Esophagus squamous epithelium (tissue), 5 donors: ENCODE measurements around the gene PARD3B. TPM values are rescaled to one million over a fixed set of nuclear protein-coding genes. Genes with fewer than 3 reads are reported as not detected.

Experiments
- DNase-seq: peaks from one replicate; lab custom pipeline; 2025; lab: John Stamatoyannopoulos, UW
- H3K27ac ChIP-seq, 4 donors: fragments of 200-600 bp; sonication (generic); one replicate each; pipeline ENCODE4 v1.5.1; 2016 to 2019; ENCODE audit warnings: mild to moderate bottlenecking in 1 of 4
- H3K27me3 ChIP-seq, 4 donors: fragments of 200-600 bp; sonication (generic); 1 replicate in 3 of 4; 2 replicates in 1 of 4; pipeline versions ENCODE4 v1.5.1 to v1.6.0; 2017 to 2021; ENCODE audit warnings: antibody characterized with exemption in 1 of 4
- H3K36me3 ChIP-seq, 3 donors: fragments of 200-600 bp; sonication (generic); one replicate each; pipeline ENCODE4 v1.5.1; 2016 to 2019
- H3K4me1 ChIP-seq, 3 donors: fragments of 200-600 bp; sonication (generic); one replicate each; pipeline ENCODE4 v1.5.1; 2017 to 2019
- H3K4me3 ChIP-seq, 4 donors: fragments of 200-600 bp; sonication (generic); 1 replicate in 3 of 4; 2 replicates in 1 of 4; pipeline ENCODE4 v1.5.1; 2016 to 2019; ENCODE audit warnings: mild to moderate bottlenecking in 2 of 4, moderate library complexity in 1 of 4
- H3K9me3 ChIP-seq, 3 donors: fragments of 200-600 bp; sonication (generic); one replicate each; pipeline ENCODE4 v1.5.1; 2016 to 2019
- CTCF ChIP-seq, 6 experiments: fragments of 450-650 bp in 4 of 6; fragments of 200-600 bp in 2 of 6; sonication (generic) in 2 of 6; IDR thresholded peaks; one replicate each; pipeline ENCODE4 v1.5.1; 2016 to 2019; ENCODE audit warnings: antibody characterized with exemption in 6 of 6, mild to moderate bottlenecking in 4 of 6, moderate library complexity in 4 of 6
- POLR2A ChIP-seq, 4 donors: fragments of 450-650 bp; IDR thresholded peaks; one replicate each; pipeline ENCODE4 v1.6.1; 2017; ENCODE audit warnings: antibody characterized with exemption in 4 of 4, mild to moderate bottlenecking in 4 of 4, moderate library complexity in 3 of 4
- WGBS, 2 donors: methylation state at CpG; one replicate each; pipeline ENCODE4 v1.1.5; 2018; 5-methylcytosine and 5-hydroxymethylcytosine counted together
- intact Hi-C: fragments of 100-400 bp; cut with DNase I; formaldehyde crosslinking; loops from one replicate; pipeline ENCODE4 v1.15.0; 2022
- total RNA-seq, 4 donors: library from RNA; depleted of rRNA; stranded (reverse); fragments of >200 nt; gene quantifications; one replicate each; pipeline ENCODE4 v1.1.0, GENCODE V29; 2016
- donor health status: DM: yes; HTN: yes; CAD: no.

Gene PARD3B
- total RNA-seq, 4 donors from 2014 or later: 2.4 to 15.8 (median 4.3) TPM

- H3K36me3 ChIP-seq: no peaks in the 10 kb centered on the region
- no peaks in the 10 kb centered on the region for H3K4me1 ChIP-seq
- intact Hi-C loops: no loop called here
- TF ChIP-seq POLR2A (IDR thresholded peaks at IDR 0.05) (no peak), CTCF (IDR thresholded peaks at IDR 0.05) (no peak)
- WGBS, 2 donors: 75% methylated on average over 4 of the region's 4 CpGs
- no peak for DNase-seq
- no peaks in the 10 kb centered on the region for H3K27me3 ChIP-seq
- no peak overlapping the region for H3K27ac ChIP-seq
- no peaks in the 10 kb centered on the region for H3K9me3 ChIP-seq
- H3K4me3 ChIP-seq: no peak overlapping the region
Measured at GRCh38 chr2:205054789-205055188, 509.5 kb downstream of the PARD3B start.

GRCh38 chr2:205055251-205055650 lies 510.0 kb downstream of the PARD3B start:
- no peaks in the 10 kb centered on the region for H3K36me3 ChIP-seq
- TF ChIP-seq POLR2A (IDR thresholded peaks at IDR 0.05): no peak
- TF ChIP-seq CTCF (IDR thresholded peaks at IDR 0.05): no peak
- H3K9me3 ChIP-seq: no peaks in the 10 kb centered on the region
- DNase-seq: no peak
- intact Hi-C loops: no loop called here
- no peak overlapping the region for H3K27ac ChIP-seq
- H3K4me3 ChIP-seq: no peak overlapping the region
- no peaks in the 10 kb centered on the region for H3K27me3 ChIP-seq
- H3K4me1 ChIP-seq: no peaks in the 10 kb centered on the region
- WGBS, 2 donors: 66 to 84% methylated on average over 2 of the region's 2 CpGs

- H3K9me3 ChIP-seq: no peaks in the 10 kb centered on the region
- intact Hi-C loops: no loop called here
- no peaks in the 10 kb centered on the region for H3K4me1 ChIP-seq
- H3K27me3 ChIP-seq: no peaks in the 10 kb centered on the region
- no peak for DNase-seq
- no peak overlapping the region for H3K4me3 ChIP-seq
- H3K27ac ChIP-seq: no peak overlapping the region
- H3K36me3 ChIP-seq: no peaks in the 10 kb centered on the region
- no peak for TF ChIP-seq POLR2A (IDR thresholded peaks at IDR 0.05)
- no peak for TF ChIP-seq CTCF (IDR thresholded peaks at IDR 0.05)
- WGBS, 2 donors: 57 to 67% methylated on average over 6 of the region's 6 CpGs
Measured at GRCh38 chr2:205056151-205056561, 510.9 kb downstream of the PARD3B start.

GRCh38 chr2:205058409-205058808 lies 513.1 kb downstream of the PARD3B start:
- DNase-seq: no peak
- intact Hi-C loops: no loop called here
- 75 to 77% methylated on average over 2 of the region's 2 CpGs for WGBS, 2 donors
- no peak for TF ChIP-seq POLR2A (IDR thresholded peaks at IDR 0.05)
- TF ChIP-seq CTCF (IDR thresholded peaks at IDR 0.05): no peak
- Histone ChIP-seq H3K4me1 (no peaks in the 10 kb centered on the region), H3K4me3 (no peak overlapping the region), H3K9me3 (no peaks in the 10 kb centered on the region), H3K36me3 (no peaks in the 10 kb centered on the region), H3K27me3 (no peaks in the 10 kb centered on the region), H3K27ac (no peak overlapping the region)

GRCh38 chr2:205060269-205060668 lies 515.0 kb downstream of the PARD3B start:
- no peak overlapping the region for H3K4me3 ChIP-seq
- H3K27me3 ChIP-seq: no peaks in the 10 kb centered on the region
- 42 to 45% methylated on average over 2 of the region's 2 CpGs for WGBS, 2 donors
- intact Hi-C loops: no loop called here
- no peak for DNase-seq
- H3K9me3 ChIP-seq: no peaks in the 10 kb centered on the region
- TF ChIP-seq CTCF (IDR thresholded peaks at IDR 0.05): no peak
- TF ChIP-seq POLR2A (IDR thresholded peaks at IDR 0.05): no peak
- no peak overlapping the region for H3K27ac ChIP-seq
- no peaks in the 10 kb centered on the region for H3K36me3 ChIP-seq
- H3K4me1 ChIP-seq: no peaks in the 10 kb centered on the region
